ENCODE results near the gene GALNTL6. TPM values are rescaled to one million over a fixed set of nuclear protein-coding genes. Genes with fewer than 3 reads are reported as not detected.
"Not testable (repeated sequence)": the region's sequence is repeated elsewhere in the genome, so short reads cannot be mapped to it uniquely, and the experiment has no call there.

GALNTL6 gene
- total and polyA plus RNA-seq, 8 donors = 0.15 to 0.87 (median 0.58) TPM; not detected in 3

GRCh38 chr4:173017802-173018201, 1204.6 kb downstream of the GALNTL6 start:
- no peak overlapping the region for H3K4me3 ChIP-seq
- no peaks in the 10 kb centered on the region for H3K36me3 ChIP-seq
- no peak for DNase-seq
- no peaks in the 10 kb centered on the region for H3K9me3 ChIP-seq
- no peak for TF ChIP-seq CTCF (IDR thresholded peaks at IDR 0.05)
- no peak for TF ChIP-seq POLR2AphosphoS5 (IDR thresholded peaks at IDR 0.05)
- TF ChIP-seq EP300 (IDR thresholded peaks at IDR 0.05) = no peak
- no peak for TF ChIP-seq POLR2A (IDR thresholded peaks at IDR 0.05)
- H3K4me1 ChIP-seq = peaks cover 0 to 19% (median 12%) of the 10 kb centered on the region in 4 donors
- intact Hi-C loops (cut with DNase I; ENCODE audit: low total_unique reads) = loop anchor here (10.0 kb wide), 1 partner anchor 397 kb away; no protein-coding TSS in a partner anchor
- no peak overlapping the region for H3K27ac ChIP-seq
- no peaks in the 10 kb centered on the region for H3K27me3 ChIP-seq

GRCh38 chr4:173018446-173018845, 1205.2 kb downstream of the GALNTL6 start:
- Histone ChIP-seq H3K9me3 (no peaks in the 10 kb centered on the region), H3K27me3 (no peaks in the 10 kb centered on the region), H3K4me3 (no peak overlapping the region), H3K4me1 (peaks cover 0 to 13% (median 7%) of the 10 kb centered on the region in 4 donors), H3K27ac (no peak overlapping the region), H3K36me3 (no peaks in the 10 kb centered on the region)
- WGBS, 5 donors = 74 to 93% (median 82%) methylated on average over 3 of the region's 3 CpGs
- TF ChIP-seq EP300 (IDR thresholded peaks at IDR 0.05) (no peak), POLR2A (IDR thresholded peaks at IDR 0.05) (no peak), CTCF (IDR thresholded peaks at IDR 0.05) (no peak), POLR2AphosphoS5 (IDR thresholded peaks at IDR 0.05) (no peak)
- DNase-seq = no peak
- intact Hi-C loops (cut with DNase I; ENCODE audit: low total_unique reads) = loop anchor here (10.0 kb wide), 1 partner anchor 396 kb away; no protein-coding TSS in a partner anchor

GRCh38 chr4:173019664-173020063, 1206.5 kb downstream of the GALNTL6 start:
- peaks cover 0 to 8% (median 4%) of the 10 kb centered on the region in 4 donors for H3K4me1 ChIP-seq
- H3K27me3 ChIP-seq = no peaks in the 10 kb centered on the region
- no peaks in the 10 kb centered on the region for H3K36me3 ChIP-seq
- WGBS, 5 donors = 88 to 94% (median 90%) methylated on average over 3 of the region's 3 CpGs
- no peaks in the 10 kb centered on the region for H3K9me3 ChIP-seq
- TF ChIP-seq POLR2A (IDR thresholded peaks at IDR 0.05) (no peak), POLR2AphosphoS5 (IDR thresholded peaks at IDR 0.05) (no peak), CTCF (IDR thresholded peaks at IDR 0.05) (no peak), EP300 (IDR thresholded peaks at IDR 0.05) (no peak)
- no peak overlapping the region for H3K4me3 ChIP-seq
- no peak overlapping the region for H3K27ac ChIP-seq
- intact Hi-C loops (cut with DNase I; ENCODE audit: low total_unique reads) = loop anchor here (5.0 to 10.0 kb wide), 4 partner anchors 155 to 395 kb away; no protein-coding TSS in a partner anchor
- no peak for DNase-seq

GRCh38 chr4:173021746-173022573, 1208.8 kb downstream of the GALNTL6 start:
- DNase-seq, H3K27me3 ChIP-seq, H3K4me3 ChIP-seq, H3K9me3 ChIP-seq, H3K27ac ChIP-seq, H3K36me3 ChIP-seq: not testable (repeated sequence)
- intact Hi-C loops (cut with DNase I; ENCODE audit: low total_unique reads) = loop anchor here (5.0 to 10.0 kb wide), 3 partner anchors 153 to 283 kb away; no protein-coding TSS in a partner anchor
- WGBS, 5 donors = 85 to 88% (median 86%) methylated on average over 7 of the region's 7 CpGs
- peaks cover 0 to 14% (median 8%) of the 10 kb centered on the region in 4 donors for H3K4me1 ChIP-seq

- TF ChIP-seq POLR2AphosphoS5 (IDR thresholded peaks at IDR 0.05) = no peak
- no peak for TF ChIP-seq CTCF (IDR thresholded peaks at IDR 0.05)
- TF ChIP-seq EP300 (IDR thresholded peaks at IDR 0.05) = no peak
- TF ChIP-seq POLR2A (IDR thresholded peaks at IDR 0.05) = no peak
- no peak overlapping the region for H3K4me3 ChIP-seq
- DNase-seq = no peak
- no peaks in the 10 kb centered on the region for H3K27me3 ChIP-seq
- H3K36me3 ChIP-seq = no peaks in the 10 kb centered on the region
- peak overlapping the region in 1 of 5 donors; percentile 47 for H3K27ac ChIP-seq
- peaks cover 0 to 14% (median 8%) of the 10 kb centered on the region in 4 donors for H3K4me1 ChIP-seq
- H3K9me3 ChIP-seq = no peaks in the 10 kb centered on the region
- intact Hi-C loops (cut with DNase I; ENCODE audit: low total_unique reads) = loop anchor here (5.0 to 10.0 kb wide), 3 partner anchors 151 to 281 kb away; no protein-coding TSS in a partner anchor
Observed at GRCh38 chr4:173024203-173024602, 1211.0 kb downstream of the GALNTL6 start.

Data from stomach (tissue), 9 donors.